Lower leg skin (tissue), 3 donors: ENCODE results near the gene BCAR1.

ENCODE experiments used
- POLR2A ChIP-seq, 2 donors: fragments of 450-650 bp; IDR thresholded peaks; one replicate each; pipeline ENCODE4 v1.6.1; 2016 to 2017; ENCODE audit warnings: antibody characterized with exemption in 2 of 2, mild to moderate bottlenecking in 1 of 2, moderate library complexity in 1 of 2
- TF ChIP-seq, protein P1 (sequence below), 3 donors: fragments of 450-650 bp; IDR thresholded peaks; one replicate each; pipeline ENCODE4 v1.5.1; 2016; ENCODE audit warnings: antibody characterized with exemption in 3 of 3, mild to moderate bottlenecking in 3 of 3, moderate library complexity in 2 of 3

DNA sequence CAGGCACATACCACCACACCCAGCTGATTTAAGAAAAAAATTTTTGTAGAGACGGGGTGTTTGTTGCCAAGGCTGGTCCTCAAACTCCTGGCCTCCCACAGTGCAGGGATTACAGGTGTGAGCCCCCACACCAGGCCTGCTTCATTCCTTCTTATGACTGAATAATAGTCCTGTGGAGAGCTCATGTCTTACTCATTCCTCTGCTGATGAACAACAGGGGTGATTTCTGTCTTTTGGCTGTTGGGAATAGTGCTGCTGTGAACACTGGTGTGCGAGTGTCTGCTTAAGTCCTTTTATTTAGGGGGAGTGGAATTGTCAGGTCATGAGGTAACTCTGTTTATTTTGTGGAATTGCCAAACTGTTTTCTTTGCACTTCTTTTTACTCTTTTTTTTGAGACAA, 35.3 kb downstream of the BCAR1 start:
- TF ChIP-seq, protein P1, sequence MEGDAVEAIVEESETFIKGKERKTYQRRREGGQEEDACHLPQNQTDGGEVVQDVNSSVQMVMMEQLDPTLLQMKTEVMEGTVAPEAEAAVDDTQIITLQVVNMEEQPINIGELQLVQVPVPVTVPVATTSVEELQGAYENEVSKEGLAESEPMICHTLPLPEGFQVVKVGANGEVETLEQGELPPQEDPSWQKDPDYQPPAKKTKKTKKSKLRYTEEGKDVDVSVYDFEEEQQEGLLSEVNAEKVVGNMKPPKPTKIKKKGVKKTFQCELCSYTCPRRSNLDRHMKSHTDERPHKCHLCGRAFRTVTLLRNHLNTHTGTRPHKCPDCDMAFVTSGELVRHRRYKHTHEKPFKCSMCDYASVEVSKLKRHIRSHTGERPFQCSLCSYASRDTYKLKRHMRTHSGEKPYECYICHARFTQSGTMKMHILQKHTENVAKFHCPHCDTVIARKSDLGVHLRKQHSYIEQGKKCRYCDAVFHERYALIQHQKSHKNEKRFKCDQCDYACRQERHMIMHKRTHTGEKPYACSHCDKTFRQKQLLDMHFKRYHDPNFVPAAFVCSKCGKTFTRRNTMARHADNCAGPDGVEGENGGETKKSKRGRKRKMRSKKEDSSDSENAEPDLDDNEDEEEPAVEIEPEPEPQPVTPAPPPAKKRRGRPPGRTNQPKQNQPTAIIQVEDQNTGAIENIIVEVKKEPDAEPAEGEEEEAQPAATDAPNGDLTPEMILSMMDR (IDR thresholded peaks at IDR 0.05), result no peak
- TF ChIP-seq POLR2A (IDR thresholded peaks at IDR 0.05), result no peak
